Thyroid gland (tissue), 4 donors: ENCODE results near the gene MAJIN.

Experiments used
- POLR2A ChIP-seq, 2 donors: fragments of 450-650 bp; IDR thresholded peaks; one replicate each; pipeline ENCODE4 v1.6.1; 2017; ENCODE audit warnings: antibody characterized with exemption in 2 of 2, mild to moderate bottlenecking in 2 of 2, moderate library complexity in 1 of 2
- TF ChIP-seq, protein P1 (sequence below), 6 experiments: fragments of 200-600 bp in 3 of 6; fragments of 450-650 bp in 3 of 6; sonication (generic) in 3 of 6; IDR thresholded peaks; one replicate each; pipeline ENCODE4 v1.5.1; 2016 to 2019; ENCODE audit warnings: antibody characterized with exemption in 6 of 6, mild to moderate bottlenecking in 2 of 6, inconsistent platforms in 1 of 6, moderate library complexity in 1 of 6

DNA sequence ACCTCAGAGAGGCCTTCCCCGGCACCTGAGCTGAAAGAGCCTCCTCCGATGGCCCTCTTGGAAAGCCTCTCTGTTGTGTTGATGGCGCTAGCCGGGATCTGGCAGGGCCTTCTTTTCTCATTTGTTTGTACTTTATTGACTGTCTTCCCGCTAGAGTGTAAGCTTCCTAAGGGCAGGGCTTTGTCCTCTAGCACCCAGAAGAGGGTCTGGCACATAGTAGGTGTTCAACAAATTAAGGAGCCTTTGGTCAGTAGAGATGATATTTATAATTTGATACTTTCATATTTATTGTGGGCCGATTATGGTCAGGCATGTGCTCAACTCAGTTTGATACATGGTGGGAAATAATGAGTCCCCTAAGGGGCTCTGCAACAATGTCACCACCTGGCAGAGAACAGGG, 46.0 kb upstream of the MAJIN start:
- TF ChIP-seq, protein P1, sequence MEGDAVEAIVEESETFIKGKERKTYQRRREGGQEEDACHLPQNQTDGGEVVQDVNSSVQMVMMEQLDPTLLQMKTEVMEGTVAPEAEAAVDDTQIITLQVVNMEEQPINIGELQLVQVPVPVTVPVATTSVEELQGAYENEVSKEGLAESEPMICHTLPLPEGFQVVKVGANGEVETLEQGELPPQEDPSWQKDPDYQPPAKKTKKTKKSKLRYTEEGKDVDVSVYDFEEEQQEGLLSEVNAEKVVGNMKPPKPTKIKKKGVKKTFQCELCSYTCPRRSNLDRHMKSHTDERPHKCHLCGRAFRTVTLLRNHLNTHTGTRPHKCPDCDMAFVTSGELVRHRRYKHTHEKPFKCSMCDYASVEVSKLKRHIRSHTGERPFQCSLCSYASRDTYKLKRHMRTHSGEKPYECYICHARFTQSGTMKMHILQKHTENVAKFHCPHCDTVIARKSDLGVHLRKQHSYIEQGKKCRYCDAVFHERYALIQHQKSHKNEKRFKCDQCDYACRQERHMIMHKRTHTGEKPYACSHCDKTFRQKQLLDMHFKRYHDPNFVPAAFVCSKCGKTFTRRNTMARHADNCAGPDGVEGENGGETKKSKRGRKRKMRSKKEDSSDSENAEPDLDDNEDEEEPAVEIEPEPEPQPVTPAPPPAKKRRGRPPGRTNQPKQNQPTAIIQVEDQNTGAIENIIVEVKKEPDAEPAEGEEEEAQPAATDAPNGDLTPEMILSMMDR (IDR thresholded peaks at IDR 0.05) = no peak
- no peak for TF ChIP-seq POLR2A (IDR thresholded peaks at IDR 0.05)
